ENCODE measurements around the gene HS6ST1.
"Not testable (repeated sequence)": the region's sequence is repeated elsewhere in the genome, so short reads cannot be mapped to it uniquely, and the experiment has no call there.

Gene HS6ST1

DNA sequence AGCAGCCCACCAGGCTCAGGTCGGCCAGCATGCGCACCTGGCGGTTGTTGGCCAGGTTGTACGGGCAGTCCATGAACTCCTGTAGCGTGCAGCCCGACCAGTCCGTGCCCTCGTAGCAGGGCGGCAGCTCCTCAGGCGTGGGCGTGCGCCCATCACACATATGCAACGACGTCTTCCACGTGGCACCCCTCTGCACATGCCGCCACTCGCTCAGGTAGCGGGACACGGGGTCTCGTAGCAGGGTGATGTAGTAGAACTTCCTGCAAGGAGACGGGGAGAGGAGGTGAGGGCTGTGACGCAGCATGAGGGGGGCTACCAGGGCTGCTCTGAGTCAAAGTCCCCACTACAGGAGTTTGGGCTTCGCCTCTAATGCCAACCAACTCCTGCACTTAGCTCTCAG, 50.1 kb downstream of the HS6ST1 start:
- not testable (repeated sequence) for DNase-seq (ENCODE audit: low read depth, low spot score)

DNA sequence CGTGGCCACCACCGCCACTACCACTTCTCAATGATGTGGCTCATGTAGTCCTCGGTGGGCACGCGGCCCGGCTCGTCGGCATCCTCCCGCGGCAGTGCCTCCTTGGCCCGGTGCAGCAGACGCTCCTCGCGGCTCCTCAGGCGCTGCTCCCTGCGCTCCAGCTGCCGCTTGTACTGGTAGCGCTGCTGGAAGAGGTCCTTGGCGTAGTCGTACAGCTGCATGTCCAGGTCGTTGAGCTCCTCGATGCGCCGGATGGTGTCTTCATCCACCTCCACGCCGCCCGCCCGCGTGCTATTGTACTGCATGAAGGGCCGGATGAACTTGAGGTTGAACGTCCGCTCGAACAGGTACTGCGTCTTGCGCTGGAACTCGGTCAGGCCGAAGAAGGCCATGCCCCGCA, 50.5 kb downstream of the HS6ST1 start:
- DNase-seq (ENCODE audit: low read depth, low spot score): not testable (repeated sequence)

DNA sequence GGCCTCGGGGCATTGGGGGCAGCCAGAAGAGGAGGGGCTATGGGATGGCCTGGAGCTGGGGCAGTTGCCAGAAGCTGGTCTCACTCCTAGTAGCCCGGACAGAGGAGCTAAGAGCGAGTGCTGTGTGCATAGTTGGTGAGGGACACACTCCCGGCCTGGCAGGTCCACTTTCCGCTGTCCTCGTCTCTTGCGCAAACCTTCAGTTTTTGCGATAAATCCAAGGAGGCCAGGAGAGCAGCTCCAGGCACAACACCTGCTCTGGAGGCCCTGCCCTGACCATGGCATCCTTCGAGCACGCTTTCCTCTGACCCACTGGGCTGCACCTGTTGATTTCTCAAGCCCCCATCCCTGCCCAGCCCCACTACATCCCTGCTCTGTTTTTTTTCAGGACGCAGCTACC, 51.0 kb downstream of the HS6ST1 start:
- DNase-seq (ENCODE audit: low read depth, low spot score): not testable (repeated sequence)

DNA sequence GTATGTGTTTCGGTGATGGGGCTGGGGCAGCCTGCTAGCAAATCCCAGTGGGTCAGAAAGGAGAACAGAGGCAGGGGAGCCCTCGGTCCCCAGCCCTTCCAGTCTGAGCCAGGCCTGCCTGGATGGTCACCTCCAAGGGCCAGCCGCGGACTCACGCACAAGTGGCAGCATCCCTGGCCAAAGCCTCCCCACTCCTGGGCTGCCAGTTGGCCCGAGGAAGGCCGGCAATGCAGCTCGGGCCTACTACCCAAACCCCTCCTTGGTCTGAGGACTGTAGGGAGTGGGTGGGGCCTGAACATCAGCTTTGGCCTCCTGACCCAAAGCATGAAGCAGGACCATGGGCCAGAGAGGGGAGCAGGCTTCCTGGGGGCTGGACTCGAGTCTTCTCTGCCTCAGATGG, 51.5 kb downstream of the HS6ST1 start:
- not testable (repeated sequence) for DNase-seq (ENCODE audit: low read depth, low spot score)

DNA sequence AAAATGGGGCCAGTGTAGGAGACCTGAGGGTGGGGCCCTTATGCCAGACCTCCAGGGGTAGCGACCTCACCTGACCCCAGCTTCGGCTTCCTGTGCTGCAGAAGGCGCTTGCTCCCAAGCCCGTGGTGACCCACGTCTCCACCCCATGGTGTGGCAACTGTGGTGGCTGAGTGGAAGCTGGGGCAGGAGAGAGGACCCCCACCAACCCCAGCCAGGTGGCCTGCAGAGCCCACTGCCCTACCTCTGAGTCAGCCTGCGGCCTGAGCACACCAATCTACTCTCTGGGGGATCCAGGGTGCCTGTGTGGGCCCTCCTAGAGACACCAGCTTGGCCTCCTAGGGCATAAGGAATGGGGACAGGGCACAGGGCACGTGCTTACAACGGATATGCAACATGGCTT, 52.2 kb downstream of the HS6ST1 start:
- not testable (repeated sequence) for DNase-seq (ENCODE audit: low read depth, low spot score)

DNA sequence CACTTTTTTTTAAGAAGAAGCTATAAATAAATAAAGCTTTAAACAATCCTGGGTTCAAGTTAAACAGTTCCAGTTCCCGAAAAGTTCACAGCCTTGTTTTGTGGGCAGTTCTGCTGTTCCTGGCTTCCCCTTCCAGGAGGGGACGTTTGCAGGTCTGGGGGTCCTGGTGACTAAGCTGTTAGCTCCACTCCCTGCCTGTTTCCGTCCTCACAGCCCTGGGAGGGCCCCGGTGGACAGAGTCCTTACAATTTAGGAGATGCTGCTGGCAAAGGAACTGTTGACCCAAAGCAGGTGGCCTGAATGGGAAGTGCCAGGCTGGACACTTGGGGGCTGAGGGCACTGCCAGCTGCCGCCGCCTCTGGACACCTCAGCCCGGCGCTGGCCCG, 53.1 kb downstream of the HS6ST1 start:
- not testable (repeated sequence) for DNase-seq (ENCODE audit: low read depth, low spot score)

DNA sequence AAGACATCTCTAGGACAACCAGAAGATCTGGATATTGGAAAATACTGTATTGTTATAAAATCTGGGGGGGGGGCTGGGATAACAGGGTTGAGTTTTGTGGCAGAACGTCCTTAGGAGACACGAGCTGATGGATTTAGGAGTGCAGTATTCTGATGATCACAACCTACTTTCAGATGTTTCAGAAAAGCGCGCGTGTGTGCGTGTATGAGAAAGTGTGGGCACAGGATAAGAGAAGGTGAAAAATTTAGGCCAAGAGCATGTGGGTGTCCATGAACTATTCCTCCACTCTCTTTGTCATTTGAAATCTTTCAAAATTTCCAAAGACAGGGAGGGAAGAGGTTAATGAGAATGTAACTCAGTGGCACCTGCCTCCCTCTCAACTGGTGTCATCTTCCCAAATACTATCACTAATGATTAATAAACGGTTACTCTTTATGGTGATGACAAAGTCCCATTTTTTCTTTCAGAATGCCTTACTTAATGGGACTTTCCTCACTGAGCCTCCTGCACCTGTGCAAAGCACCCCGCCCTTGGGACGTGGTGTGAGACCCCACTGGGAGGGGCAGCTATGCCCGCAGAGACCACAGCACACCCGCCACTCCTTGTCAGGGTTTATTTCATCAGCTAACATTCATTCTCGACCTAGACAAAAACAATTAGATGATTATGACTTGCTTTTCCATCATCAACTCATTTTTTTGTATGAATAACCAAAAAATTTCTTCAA, 53.6 kb downstream of the HS6ST1 start:
- DNase-seq (ENCODE audit: low read depth, low spot score): no peak

DNA sequence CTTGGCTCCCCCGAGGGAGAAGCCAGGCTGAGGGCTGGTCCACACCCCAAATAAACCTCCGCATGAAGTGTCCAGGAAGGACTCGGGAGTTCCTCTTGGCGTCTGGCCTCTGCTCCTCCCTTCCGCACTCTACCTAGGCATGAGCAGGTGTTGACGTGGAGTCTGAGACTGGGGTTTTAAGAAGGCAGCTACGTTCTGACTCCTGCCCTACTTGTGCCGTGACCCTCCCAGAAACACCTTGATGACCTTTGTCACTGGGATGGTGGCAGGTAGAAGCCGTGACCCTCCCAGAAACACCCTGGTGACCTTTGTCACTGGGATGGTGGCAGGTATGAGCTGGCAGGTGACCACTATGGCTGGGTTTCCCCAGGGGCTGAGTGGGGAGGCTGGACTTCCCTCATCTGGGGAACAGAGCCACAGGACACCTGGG, 54.8 kb downstream of the HS6ST1 start:
- DNase-seq (ENCODE audit: low read depth, low spot score): no peak

DNA sequence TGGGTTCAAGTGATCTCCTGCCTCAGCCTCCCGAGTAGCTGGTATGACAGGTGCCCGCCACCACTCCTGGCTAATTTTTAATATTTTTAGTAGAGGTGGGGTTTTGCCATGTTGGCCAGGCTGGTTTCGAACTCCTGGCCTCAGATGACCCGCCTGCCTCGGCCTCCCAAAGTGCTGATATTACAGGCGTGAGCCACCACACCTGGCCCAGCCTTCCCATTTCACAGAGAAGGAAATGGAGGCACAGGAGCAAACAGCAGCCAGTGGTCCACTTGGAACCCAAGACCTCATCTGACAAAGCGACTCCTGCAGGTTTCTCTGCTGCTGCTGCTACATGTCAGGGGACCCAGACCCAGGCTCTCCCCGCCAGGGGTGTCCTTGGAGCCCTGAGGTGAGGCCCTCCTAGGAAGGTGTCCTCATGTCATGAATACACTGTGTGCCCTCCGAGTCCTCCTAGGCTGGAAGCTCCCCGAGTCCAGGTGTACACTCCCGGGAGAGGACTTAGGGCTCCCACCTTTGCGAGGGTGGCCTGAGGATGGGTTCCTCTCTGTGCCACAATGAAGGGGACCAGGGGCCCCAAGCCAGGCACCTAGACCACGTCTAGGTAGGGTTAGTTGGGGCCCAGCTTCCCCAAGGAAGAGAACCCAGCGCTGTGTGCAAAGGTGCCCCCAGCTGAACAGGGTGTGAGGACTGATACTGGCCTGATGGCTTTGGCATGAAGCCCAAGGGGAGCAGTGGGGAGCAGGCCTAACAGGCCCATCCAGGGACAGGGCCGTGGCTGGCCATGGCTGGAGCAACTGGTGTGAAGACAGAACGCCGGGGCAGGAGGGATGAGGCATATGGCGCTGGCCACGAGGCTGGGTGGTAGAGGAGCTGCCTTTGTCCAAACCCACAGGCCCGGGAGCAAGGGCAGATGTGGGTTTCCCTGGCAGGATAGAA, 56.1 kb downstream of the HS6ST1 start:
- DNase-seq (ENCODE audit: low read depth, low spot score): no peak

DNA sequence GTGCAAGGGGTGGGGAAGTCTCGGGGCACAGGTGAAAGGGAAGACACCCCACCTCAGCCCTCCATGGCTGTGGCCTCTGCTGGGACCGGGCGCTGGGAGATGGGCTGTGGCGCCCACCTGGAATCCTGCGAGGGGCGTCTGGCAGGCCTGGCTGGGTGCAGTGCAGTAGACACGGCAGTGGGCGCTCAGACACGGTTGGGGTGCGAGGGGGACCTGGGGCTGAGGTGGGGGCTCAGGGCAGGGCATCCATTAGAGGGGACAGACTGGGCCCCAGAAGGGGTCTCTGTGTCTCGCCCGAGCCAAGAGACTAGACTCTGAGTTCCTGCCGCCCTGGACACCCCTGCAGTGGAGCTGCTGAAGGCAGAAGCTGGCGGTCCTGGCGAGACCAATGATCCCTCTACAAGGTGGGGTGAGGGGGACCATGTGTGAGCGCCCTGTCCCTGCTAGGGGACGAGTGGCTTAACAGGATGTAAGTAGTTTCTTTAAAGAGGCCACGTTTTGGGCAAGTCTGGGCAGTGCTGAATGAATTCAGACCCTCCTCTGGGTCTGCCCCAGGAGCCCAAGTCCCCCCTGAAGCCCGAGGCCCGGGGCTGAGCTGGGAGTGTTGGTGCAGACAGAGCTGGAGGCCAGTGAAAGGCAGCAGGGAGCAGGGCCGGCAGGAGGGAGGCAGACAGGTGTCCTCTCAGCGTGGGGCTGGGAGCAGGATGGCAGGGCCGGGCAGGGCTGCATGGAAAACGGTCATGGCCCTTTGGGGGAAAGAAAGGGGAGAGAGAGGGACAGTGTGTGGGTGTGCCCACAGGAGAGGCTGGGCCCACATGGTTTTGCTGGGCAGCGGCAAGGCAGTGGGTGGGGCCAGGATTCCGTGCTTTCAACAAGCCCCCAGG, 57.2 kb downstream of the HS6ST1 start:
- DNase-seq (ENCODE audit: low read depth, low spot score): no peak

DNA sequence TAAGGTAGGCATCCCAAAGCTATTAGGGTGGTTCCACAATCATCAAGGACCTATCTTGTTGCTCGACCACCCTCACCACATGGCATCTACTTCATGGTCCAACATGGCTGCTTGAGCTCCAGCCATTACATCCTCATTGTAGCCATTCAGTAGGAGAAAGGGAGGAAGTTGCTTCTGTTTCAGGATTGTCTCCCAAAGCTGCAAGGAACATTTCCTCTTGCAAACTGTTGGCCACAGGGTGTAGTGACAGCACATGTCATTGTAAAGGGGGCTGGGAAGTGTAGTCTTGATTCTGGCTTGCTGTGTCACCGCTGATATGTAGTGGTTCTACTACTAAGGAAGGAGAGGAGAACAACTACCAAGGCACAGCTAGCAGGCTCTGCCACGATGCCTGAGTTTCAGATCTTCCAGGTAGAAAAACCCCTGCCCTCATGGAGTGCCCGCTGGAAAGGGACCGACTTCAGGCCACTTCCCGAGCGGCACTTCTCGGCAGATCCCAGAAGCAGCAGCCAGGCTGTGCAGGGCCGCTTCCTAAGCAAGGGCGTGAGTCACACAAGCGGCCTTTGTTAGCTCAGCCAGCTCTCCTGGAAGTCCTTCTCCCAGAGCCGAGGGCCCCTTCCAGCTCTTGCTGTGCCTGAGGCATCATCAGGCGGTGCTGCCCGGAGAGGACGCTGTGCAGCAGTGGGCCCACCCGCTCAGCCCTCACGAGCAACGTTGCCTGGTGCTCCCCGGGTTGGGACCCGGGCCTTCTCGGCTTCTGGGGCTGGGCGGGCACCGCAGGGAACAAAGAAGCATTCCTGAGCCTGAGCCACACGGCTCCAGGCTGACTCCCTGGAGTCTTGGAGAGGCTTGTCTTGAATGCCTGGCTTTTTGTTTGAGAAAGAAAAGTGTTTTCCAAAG, 58.2 kb downstream of the HS6ST1 start:
- no peak for DNase-seq (ENCODE audit: low read depth, low spot score)

DNA sequence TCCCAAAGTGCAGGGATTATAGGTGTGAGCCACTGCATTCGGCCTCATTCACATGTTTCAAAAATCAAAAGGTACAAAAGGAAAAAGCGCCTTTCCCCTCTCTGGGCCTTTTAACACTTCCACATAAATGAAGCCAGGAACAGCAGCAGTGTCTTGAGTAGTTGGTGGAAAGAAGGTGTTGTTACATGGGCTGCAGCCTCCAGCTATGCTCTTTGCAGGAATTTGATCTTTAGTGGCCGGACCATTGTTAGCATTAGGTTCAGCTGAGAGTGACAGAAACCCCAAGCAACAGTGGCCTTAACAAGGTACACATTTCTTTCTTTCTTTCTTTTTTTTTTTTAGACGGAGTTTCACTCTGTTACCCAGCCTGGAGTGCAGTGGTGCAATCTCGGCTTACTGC, 59.1 kb downstream of the HS6ST1 start:
- no peak for DNase-seq (ENCODE audit: low read depth, low spot score)

DNA sequence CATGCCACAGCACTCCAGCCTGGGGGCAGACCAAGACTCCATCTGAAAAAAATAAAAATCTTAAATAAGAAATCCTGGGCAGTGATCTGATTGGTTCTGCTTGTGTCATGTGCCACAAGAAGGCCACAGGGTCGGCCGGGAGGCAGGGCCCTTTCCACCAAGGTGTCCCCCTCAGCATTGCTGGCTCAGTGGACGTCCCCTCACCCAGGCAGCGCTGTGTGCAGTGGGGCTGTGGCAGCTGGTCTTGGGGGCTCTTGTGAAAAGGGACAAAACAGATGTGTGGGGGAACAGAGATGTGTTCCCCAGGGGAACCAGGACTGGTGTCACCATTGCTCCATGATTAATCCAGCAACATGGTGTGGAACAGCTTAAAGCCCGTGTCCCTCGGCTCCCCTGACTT, 60.5 kb downstream of the HS6ST1 start:
- DNase-seq (ENCODE audit: low read depth, low spot score): no peak

DNA sequence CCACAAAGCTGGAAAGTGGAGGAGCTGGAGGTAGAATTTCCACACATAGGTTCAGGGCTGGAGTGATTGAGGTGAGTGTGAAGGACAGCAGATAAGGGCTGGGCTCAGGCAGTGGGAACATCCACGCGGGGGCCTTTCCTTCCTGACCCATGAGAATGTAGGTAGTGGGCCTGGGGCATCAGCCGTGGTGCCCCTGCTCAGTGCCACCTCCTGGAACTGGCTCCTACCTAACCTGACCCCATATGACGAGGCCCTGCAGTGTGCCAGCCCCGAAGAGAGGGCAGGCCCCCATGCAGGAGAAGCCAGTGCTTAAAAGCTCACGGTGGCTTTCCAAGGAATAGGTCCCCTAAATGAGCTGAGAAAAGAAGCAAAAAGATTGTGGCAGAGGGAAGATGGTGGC, 66.2 kb downstream of the HS6ST1 start:
- no peak for DNase-seq (ENCODE audit: low read depth, low spot score)

DNA sequence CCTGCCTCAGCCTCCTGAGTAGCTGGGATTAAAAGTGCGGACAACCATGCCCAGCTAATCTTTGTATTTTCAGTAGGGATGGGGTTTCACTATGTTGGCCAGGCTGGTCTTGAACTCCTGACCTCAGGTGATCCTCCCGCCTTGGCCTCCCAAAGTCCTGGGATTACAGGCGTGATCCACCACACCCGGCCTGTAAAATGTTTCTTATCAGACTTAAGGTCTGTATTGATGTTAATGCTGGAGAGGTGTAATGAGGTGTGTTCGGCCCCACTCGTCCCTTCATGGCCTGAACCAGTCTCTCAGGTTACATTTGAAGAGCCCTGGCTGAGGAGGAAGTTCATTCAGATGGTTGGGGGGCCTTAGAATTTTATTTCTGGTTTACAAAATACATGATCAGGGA, 66.6 kb downstream of the HS6ST1 start:
- not testable (repeated sequence) for DNase-seq (ENCODE audit: low read depth, low spot score)

DNA sequence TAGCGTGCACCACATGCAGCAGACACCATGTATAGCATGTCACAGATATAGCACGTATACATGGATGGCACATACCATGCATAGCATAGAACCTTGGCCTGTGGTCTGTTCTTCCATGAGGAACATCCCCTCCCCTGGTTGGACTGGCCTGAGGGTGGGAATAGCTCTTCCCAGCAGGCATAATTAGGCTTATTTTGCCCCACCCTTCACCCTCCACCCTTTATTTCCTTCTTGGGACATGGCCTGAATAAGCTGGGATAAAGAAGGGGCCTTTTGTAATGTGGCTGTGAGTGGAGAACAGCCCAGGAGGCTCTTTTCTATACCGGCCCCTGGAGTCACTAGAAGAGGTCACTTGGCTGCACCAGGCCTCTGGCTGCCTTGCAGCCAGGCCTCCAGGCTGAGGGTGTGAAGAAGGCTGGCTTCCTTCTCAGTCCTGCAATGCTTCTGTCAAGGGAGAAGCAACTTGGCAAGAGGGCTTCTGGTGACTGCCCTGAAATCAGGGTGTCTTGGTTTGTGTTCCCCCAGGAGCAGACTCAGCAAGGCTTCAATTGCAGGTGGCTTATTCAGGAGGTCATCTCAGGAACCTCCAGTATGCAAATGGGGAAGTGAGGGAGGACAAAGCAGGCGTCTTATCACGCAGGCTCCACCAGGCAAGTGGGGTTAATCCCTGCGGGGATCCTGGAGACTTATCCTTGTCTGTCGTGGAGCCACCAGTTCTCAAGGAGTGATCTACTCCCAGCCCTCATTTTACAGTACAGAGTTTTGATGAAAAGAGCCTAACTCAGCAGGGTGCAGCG, 68.2 kb downstream of the HS6ST1 start:
- no peak for DNase-seq (ENCODE audit: low read depth, low spot score)

DNA sequence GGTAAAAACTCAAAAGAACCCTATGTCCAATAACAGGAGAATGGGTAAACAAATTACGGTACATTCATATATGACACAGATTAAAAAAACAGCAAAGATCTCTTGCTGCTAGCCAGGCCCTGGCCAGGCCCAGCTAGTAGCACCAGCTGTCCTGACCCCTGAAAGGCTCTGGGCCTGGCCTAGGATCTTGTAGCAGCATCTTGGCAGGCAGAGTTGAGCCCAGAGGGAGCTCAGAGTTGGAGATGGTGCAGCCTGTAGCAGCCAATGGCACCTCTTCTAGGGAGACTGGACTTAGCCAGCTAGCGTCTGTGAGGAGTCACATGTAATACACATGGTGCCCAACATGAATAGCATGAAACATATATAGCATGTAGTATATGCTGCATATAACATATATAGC, 69.1 kb downstream of the HS6ST1 start:
- no peak for DNase-seq (ENCODE audit: low read depth, low spot score)

DNA sequence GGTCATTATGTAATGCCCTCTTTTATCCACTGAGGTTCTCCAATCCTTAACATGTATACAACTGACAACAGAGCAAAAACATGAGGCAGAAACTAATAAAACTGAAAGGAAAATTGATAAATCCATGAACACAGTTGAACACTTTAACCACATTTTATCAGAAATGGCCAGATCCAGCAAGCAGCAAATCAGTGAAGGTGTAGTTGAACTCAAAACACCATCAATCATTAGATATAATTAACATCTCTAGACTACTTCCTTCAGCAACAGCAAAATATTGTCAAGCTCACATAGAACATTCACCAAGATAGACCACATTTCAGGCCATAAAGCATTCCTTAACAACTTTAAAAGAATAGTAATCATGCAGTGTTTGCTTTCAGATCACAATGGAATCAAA, 72.9 kb downstream of the HS6ST1 start:
- DNase-seq (ENCODE audit: low read depth, low spot score): no peak

DNA sequence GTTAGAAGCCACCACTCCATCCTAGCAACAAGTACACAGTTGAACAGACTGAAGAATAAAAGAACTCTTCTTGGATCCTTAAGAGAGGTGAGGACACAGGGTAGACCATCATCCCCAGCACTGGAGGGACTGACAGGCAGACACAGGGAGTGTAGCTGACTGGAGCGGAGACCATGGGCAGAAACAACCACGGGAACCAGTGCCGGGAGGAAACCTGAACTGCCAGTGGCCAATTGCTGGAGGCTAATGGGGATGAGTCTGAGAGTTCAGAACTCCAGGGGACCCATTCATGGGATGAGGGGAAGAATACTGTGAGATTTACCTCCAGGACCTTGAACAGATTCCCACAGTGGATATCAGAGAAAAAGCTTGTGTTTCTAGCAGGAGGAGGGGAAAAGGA, 76.8 kb downstream of the HS6ST1 start:
- DNase-seq (ENCODE audit: low read depth, low spot score): no peak

Measured in activated CD4-positive, CD25-positive, alpha-beta regulatory T cell treated with anti-CD3 and anti-CD28 coated beads, Interleukin-2, amount 50 U/mL, for 16 hours (primary cell).